IPS DF 19.7 (cell line): ENCODE data around the gene STMP1.

Source experiments
- DNase-seq: peaks from one replicate; pipeline ENCODE4 v3.0.0-alpha.2; 2013; ENCODE audit warnings: low read depth, low spot score

STMP1 gene

DNA sequence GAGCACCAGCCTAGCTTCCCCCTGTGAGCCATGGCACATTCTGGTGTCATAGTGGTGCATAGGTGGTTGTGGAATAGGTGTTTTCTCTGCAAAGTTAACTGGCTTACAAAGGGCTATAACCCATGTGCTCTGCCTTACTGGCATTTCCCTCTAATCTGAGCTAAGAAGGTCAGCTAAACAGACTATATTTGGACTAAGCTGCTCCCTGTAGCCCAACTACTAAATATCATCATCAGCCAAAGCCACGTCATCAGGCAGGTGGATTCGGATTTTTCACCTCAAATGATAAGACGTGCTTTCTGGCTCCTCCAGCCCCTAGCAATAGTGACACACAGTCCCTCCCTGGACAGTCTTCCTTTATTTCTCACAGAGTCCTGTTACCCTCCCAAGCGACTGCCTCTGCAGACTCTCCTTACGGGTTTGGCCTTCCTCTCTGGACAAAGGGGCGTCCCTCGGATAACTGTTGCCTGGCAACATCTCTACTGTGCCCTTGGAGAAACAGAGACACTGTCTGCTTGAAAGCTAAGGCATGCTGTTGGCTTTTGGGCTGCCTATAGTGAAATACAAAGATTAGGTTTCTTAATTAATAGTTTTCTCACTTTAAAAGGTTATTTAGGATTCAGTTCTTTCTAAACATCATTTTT lies 56.6 kb downstream of the STMP1 start:
- DNase-seq: no peak

DNA sequence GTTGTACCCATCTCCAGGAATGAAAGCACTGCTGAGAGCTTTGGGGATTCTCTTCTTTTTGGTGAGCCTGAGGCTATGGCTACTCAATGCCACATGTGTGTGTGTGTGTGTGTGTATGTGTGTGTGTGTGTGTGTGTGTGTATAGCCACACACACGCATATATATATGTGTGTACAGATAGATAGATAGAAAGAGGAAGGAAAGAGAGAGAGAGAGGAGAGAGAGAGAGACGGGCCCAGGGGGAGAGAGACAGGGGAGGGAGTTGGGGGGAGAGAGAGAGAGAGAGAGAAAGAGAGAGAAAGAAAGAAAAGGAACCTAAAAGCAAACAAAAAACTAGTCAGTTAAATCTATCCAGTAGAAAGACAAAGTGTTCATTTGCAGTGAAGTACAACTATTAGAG lies 57.4 kb downstream of the STMP1 start:
- no peak for DNase-seq

DNA sequence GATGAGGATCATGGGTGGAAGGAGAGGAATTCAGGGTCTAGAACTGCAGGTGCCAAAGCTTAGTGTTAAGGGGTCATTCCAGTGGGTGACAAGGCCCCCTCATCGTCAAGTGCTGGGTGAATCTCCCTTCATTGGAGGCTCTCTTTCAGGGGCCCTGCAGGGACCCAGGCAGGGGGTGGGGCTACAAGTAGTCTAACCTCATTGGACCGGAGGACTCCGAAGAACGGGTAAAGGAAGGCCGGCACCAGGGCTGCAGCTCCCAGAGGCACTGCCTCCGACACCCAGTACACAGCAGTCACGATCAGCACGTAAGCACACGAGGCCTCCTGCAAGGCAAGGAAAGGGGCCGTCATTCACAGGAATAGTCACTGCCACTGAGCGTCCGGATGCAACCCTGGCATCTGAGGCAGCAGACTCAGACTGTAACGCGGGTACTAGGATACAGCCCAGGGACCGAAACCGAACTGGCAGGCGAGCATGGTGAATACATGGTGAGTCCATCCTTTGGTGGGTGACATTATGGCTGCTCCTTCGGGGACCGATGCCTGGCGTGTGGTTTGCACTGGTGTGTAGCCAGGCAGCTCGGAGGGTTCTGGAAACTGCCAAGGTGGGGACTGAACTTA lies 59.0 kb downstream of the STMP1 start:
- no peak for DNase-seq

DNA sequence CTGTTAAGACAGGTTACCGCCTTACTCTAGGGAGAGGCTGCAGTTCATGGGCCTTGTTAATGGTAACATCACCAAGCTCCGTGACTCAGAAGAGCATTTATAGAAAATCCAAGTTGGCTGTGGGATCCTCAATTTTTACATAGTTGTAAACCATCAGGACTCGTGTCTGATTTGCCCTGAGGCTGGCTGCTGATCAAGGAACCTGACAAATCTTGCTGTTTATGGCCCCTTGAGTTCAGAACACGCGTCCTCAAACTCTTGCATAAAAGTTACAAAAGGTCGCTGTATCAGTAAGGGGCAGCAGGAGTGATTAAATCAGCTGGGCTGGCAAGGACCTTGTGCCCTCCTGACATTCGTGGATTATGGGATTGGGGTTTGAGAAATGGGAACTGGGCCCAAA lies 61.1 kb downstream of the STMP1 start:
- no peak for DNase-seq
